WI38 (cell line): ENCODE results near the gene TCL1B.

Experiments used
- H3K4me3 ChIP-seq: 2 replicates; pipeline ENCODE4 v1.5.1; 2011; ENCODE audit warnings: low read depth, mild to moderate bottlenecking, control low read depth, low read length
- CTCF ChIP-seq: IDR thresholded peaks from 2 replicates; pipeline ENCODE4 v1.5.1; 2012; ENCODE audit warnings: low read depth, mild to moderate bottlenecking, control low read depth, low read length

Gene TCL1B

GRCh38 chr14:95651821-95652583 lies 34.2 kb upstream of the TCL1B start:
- TF ChIP-seq CTCF, result no peak

GRCh38 chr14:95652690-95653089 lies 33.5 kb upstream of the TCL1B start:
- TF ChIP-seq CTCF, result no peak
- no peak overlapping the region for H3K4me3 ChIP-seq

More at GRCh38 chr14:95651821-95652583, 34.2 kb upstream of the TCL1B start:
- no peak overlapping the region for H3K4me3 ChIP-seq

- TF ChIP-seq CTCF, result no peak
- no peak overlapping the region for H3K4me3 ChIP-seq
Observed at GRCh38 chr14:95655461-95655860, 30.8 kb upstream of the TCL1B start.

- TF ChIP-seq CTCF, result no peak
Observed at GRCh38 chr14:95656634-95657033, 29.6 kb upstream of the TCL1B start.

GRCh38 chr14:95657454-95657853 lies 28.8 kb upstream of the TCL1B start:
- no peak for TF ChIP-seq CTCF

More at GRCh38 chr14:95656634-95657033, 29.6 kb upstream of the TCL1B start:
- H3K4me3 ChIP-seq, result no peak overlapping the region

GRCh38 chr14:95659293-95659989 lies 26.8 kb upstream of the TCL1B start:
- no peak for TF ChIP-seq CTCF
- no peak overlapping the region for H3K4me3 ChIP-seq

More at GRCh38 chr14:95657454-95657853, 28.8 kb upstream of the TCL1B start:
- no peak overlapping the region for H3K4me3 ChIP-seq

- TF ChIP-seq CTCF, result no peak
- H3K4me3 ChIP-seq, result no peak overlapping the region
Observed at GRCh38 chr14:95659990-95660385, 26.2 kb upstream of the TCL1B start.
